GM21529 (cell line): Measurements from ENCODE around the gene RHO.
"Not testable (repeated sequence)": the region's sequence is repeated elsewhere in the genome, so short reads cannot be mapped to it uniquely, and the experiment has no call there.

Experiments used
- ATAC-seq: cut with Tn5 transposase; IDR thresholded peaks from one replicate; pipeline ENCODE4 v1.9.1; 2021; ENCODE audit not compliant: unreplicated experiment

RHO gene

GRCh38 chr3:129542747-129543146 lies 14.3 kb downstream of the RHO start:
- ATAC-seq, result no peak

DNA sequence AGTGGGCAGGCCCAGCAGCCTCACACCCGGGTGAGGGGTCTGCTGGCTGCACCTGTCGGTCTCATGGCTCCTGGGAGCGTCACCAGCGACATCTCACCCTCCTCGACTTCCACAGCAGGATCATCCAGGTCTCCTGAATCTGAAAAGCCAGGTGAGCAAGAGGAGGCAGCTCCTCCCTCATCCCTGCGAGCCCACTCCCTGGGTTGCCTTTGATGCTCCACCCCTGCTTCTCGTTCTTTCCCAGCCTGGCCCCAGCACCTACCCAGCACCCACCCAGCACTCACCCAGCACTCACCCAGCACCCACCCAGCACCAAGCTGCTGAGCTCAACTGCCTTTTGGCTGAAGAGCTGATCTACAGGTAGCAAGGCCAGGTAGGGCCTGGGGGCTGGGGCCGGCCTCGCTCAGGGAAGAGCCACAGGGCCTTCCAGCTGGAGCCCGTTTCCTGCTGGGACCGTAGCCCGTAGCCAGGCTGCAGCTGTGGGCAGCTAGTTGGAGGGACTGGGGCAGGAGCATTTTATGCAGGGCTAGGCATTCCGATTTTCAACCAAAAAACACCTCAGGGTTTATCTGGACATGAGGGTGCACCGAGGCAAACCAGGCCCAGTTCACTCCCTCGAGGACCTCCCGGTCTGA lies 14.8 kb downstream of the RHO start, which contains the start of gene H1-8:
Gene H1-8 (plus strand): TSS at position 20 of the 635 bp plus-strand sequence. CDS start 44 bp downstream, at position 64.
- ATAC-seq, result no peak

DNA sequence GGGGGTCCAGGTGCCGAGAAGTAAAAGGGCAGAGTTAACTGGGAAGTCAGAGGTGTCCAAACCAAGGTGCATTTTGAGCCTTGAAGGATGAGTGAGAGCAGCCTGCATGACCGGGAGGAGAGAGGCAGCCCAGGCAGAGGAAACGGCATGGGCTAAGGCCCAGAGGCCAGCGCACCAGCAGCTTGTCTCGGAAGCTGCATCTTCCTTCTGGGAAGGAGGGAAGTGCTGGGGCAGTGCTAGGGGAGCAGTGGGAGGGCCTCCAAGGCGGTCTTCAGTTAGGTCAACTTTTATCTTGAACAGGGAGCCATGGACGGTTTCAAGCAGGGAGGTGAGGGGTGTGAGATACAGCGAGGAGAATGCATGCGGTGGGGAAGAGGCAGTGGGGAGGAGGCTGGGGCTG lies 15.6 kb downstream of the RHO start:
- ATAC-seq, result no peak

DNA sequence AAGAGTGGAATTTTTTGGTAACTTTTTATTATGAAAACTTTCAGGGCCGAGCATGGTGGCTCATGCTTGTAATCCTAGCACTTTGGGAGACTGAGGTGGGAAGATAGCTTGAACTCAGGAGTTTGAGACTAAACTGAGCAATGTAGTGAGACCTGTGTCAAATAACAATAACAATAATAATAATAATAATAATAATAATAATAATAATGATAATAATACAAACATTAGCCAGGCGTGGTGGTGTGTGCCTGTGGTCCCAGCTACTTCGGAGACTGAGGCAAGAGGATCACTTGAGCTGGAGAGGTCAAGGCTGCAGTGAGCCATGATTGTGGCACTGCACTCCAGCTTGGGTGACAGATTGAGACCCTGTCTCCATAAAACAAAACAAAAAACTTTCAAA lies 17.5 kb downstream of the RHO start:
- not testable (repeated sequence) for ATAC-seq

- no peak for ATAC-seq
Observed at GRCh38 chr3:129547241-129547640, 18.8 kb downstream of the RHO start.

DNA sequence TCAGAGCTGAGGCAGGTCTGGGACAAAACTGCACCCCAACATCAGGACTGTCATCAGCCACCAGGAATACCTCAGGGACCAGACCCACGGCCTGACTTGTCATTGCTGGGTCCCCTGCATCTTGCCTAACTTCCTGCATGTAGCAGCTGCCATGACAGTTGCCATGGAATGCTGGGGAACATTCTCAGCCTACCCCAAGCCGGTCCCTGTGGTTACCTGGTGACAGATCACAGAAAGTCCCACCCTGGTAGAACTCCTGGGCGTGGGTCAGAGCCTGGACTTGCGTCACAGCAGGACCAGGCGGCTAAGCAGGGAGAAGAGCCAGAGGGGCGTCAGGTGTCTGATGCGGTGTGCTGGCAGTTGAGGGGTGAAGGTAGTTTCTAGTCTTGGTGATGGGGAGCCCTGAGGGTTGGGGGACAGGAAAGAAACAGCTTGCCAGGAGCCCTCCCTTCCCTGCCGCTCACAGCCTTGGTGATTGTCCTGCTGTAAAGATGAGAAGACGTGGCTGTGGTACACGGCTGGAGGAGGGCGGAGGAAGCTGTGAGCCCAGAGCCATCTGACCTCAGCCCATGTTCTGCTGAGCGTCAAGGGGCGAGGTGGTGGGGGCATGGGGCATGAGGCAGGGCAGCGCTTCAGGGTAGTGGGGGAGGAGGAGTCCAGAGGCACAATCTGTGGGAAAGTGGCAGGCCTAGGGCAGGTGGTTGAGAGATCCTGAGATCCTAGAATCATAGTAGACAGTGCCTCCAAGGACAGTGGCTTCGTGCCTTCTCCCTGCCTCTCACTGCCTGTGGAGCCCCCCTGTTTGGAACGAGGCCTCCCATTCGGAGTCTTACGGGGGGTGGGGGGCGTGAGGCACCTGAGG lies 19.9 kb downstream of the RHO start:
- ATAC-seq, result no peak

GRCh38 chr3:129549006-129549800 lies 20.8 kb downstream of the RHO start:
- ATAC-seq, result no peak

- ATAC-seq, result no peak
Observed at GRCh38 chr3:129549805-129550204, 21.4 kb downstream of the RHO start.

- no peak for ATAC-seq
Observed at GRCh38 chr3:129552287-129553050, 24.0 kb downstream of the RHO start.

DNA sequence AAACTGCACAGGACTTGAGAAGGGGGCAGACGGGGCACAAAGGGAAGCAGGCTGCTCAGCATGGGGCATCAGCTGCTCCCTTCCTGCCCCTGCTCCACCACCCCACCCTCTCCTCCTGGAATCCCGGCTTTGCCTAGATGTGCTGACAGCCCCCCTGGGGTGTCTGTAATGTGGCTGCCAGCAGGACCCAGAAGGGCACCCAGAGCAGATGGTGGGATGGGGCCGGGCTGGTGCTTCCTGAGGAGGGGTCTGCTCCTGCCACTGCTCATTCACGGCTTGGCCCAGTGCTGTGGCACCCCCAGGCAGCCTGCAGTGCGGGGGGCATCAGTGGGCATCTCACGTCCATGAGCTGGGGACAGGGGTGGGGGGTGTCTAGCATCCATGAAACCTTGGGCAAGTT lies 24.7 kb downstream of the RHO start:
- no peak for ATAC-seq

DNA sequence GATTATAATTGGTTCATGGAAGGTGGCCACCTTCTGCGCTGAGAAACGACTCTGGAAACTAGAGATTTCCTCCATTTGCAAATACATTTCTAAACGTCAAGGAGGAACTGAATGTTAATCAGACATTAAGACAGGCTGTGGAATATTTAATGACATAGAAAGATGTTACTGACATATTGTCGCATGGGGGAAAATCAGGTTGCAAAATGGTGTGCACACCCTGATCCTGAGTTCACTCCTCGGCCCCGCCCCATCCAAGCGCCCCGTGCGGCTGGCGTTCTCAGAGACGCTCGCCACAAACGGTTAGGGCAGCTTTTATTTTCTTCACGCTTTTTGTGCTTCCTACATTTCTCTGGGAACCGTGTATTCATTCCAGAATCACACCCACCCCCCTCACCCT lies 25.3 kb downstream of the RHO start:
- ATAC-seq, result no peak

GRCh38 chr3:129554356-129555152 lies 26.1 kb downstream of the RHO start:
- ATAC-seq, result no peak

GRCh38 chr3:129555153-129555550 lies 26.7 kb downstream of the RHO start:
- no peak for ATAC-seq

DNA sequence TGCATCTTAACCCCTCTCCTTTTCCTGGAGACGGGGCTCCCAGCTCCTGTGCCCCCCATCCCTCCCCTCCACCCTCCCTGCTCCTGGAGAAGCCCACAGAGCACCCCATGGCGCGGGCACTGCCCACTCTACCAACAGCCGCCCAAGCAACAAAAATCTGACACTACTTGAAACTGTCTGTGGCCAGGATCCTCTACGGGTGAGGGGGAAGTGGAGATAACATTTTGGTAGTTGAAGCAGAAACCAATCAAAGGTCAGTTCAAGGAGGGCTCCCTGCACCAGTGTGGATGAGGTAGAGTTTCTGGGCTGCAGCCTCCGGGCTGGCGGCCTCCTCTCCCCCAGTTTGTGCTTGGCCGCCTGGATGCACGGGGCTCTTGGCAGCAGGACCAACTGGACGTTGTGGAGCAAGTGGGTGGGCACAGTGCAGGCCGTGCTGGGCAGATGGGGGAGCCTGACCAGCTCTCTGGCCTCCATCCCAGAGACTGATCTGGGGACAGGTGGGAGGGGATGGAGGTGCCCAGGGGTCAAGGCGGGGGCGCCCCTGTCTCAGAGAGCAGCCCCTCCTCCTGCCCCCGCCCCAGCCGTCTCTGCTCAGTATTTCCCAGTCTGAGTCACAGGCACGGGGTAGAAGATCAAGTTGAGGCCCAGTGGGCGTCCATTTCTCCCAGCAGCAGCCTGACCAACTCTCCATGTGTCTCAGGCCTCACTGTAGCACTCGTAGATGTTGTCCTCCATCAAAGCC lies 27.3 kb downstream of the RHO start:
- no peak for ATAC-seq

DNA sequence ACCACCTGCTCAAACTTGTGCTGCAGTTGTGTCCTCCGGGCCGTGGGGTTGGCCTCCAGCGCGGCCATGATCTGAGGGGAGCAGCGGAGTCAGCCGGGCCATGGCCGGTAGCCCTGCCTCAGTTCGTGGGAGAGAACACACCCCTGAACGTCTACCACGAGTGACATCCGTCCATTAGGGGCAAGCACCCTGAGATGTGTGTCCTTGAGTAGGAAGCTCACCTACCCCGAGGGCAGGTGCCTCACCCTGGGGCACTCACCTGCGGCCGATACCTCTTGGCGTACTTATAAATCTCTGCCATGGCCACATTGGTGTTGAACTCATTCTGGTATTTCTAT lies 27.9 kb downstream of the RHO start:
- no peak for ATAC-seq

GRCh38 chr3:129556890-129557547 lies 28.6 kb downstream of the RHO start:
- ATAC-seq, result no peak

- ATAC-seq, result no peak
Observed at GRCh38 chr3:129557548-129557894, 29.1 kb downstream of the RHO start.

- ATAC-seq, result no peak
Observed at GRCh38 chr3:129558081-129558771, 29.8 kb downstream of the RHO start.
